ENCODE results near the gene AGPAT2.
A peak's percentile ranks its signal among the peaks of the same experiment; 100 is the strongest.

The AGPAT2 gene

GRCh38 chr9:136686794-136687711 is at the start of gene AGPAT2:
TSS of gene AGPAT2 (minus strand) at chr9:136687457. CDS start at chr9:136687357, 100 bp downstream.
- DNase-seq (ENCODE audit: low spot score) = peak; percentile 58

DNA sequence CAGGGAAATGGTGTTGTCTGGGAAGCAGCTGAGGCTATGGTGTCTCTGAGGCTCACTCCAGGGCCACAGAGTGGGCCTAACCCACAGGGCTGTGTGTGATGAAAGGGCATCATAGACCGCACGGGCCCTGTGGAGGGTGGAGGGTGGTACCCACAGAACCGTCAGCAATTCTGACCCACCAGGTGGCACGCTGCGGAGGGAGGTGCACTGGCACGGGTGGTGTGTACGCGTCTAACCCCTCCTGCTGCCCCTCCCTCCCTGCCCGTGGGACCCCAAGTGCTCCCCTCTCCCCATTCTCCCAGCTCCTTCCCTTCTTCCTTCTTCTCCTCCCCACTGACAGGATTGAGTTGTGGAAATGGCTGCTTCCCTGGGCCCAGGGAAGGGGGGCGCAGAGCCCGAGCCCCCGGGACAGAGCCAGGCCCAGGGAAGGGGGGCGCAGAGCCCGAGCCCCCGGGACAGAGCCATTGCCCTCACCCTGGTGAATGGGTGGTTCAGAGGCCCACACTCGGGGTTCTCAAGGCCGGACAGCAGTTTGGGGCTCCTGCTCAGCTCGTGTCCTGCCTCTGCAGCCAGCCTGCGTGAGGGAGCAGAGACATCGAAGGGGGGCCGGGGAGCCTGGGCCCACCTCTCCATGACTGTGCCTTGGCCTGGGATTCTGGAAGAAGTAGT is 48.7 kb upstream of the AGPAT2 start:
- DNase-seq (ENCODE audit: low spot score) = no peak

DNA sequence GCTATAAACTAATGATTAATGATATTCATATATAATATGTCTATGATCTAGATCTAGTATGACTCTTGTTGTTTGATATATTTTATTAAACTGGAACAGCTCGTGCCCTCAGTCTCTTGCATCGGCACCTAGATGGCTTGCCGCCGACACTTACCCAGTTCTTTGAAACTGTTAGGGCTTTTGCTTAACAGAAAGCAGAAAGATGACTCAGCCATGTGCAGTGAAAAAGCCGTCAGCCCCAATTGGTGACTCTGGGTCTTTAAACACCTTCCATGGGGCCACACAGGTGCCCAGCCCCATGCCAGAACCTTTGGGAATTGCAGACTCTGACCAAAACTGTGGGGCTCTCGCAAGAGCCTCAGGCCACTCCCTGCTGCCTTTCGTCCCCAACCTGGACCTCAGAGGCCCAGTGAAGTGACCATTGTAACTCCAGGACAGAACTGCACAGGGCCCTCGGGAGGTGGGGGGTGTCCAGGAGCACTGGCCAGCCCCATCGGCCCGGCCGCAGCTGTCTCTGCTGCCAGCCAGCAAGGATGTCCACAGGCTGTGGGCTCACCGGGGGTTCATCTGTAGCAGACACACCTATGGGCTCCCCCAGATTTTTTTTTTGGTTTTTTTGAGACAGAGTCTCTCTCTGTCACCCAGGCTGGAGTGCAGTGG is 47.7 kb upstream of the AGPAT2 start:
- DNase-seq (ENCODE audit: low spot score) = no peak

- no peak for DNase-seq (ENCODE audit: low spot score)
Measured at GRCh38 chr9:136733611-136734010, 46.4 kb upstream of the AGPAT2 start.

DNA sequence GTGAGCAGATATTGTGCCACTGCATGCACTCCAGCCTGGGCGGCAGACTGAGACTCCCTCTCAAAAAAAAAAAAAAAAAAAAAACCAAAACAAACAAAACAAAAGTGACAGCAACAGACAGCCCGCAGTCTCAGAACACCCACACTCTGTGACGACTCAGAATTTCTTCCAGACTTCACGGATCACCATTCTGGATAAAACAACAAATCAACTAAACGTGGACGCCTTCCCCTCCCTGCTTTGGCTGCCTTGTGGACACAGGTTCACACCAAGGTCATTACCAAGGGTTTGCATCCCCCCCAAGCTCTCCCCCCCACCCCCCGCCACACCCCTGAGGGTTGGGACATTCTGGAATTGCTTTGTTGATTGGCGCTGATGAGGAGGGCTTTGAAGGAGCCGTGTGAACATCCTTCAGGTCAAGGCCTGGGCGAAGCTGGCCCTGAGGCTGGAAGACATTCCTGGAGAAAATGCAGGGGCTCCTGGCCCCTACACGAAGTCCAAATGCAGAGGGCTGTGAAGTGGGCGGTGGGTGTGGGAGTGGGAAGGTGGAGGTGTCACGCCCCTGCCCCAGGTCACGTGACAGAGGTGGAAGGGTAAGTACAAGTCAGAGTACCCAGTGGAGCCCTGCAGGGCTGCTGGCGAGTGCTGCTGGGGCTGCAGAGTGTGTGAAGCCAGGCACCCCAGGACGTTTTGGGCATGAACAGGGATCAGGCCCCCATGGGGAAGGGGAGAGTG is 45.4 kb upstream of the AGPAT2 start:
- DNase-seq (ENCODE audit: low spot score) = no peak

- no peak for DNase-seq (ENCODE audit: low spot score)
Measured at GRCh38 chr9:136729926-136730325, 42.7 kb upstream of the AGPAT2 start.

DNA sequence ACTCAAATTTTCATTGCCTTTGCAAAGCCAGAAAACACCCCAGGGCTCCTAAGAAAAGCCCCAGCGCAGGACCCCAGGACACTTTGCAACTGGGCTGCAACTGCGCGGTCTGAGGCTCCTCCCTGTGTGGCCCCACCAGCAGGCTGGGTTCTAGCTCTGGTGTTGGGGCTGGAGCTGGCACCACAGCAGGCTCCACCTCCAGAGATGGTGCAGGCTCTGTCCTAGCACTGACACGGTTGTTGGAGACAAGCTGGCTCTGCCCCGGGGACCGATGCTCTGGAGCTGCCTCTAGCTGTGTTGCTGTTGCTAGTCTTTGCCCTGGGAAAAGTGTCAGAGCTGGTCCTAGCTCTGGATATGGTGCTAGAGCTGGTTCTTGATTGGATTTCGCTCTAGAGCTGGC is 41.9 kb upstream of the AGPAT2 start:
- DNase-seq (ENCODE audit: low spot score) = no peak

DNA sequence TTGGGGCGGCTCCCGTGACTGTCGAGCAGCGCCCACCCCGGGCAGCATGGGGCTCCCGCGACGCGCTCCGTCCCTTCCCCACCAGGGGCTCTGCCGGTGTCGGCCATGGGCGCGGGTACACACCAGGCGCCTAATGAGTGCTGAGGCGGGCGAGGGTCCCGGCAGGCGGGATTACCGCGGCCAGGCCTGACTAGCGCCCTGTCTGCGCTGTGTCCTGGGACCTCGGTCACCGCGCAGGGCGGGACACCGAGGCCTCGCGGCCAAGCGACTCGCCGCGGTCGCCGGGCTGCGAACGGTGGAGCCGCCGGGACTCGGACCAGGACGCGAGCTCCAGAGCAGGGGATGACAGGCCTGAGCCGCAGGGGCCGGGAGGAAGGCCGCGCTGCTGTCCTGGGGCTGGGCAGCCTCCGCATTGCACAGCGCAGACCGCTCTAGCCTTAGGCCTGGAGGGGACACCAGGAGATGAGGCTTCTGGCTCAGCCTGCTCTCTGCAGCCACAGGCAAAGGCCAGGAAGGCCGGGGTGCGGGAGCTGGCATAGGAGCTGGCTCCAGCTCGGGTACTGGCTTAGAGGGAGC is 41.4 kb upstream of the AGPAT2 start:
- no peak for DNase-seq (ENCODE audit: low spot score)

- DNase-seq (ENCODE audit: low spot score) = peak; percentile 93
Measured at GRCh38 chr9:136728080-136728547, 40.9 kb upstream of the AGPAT2 start.

DNA sequence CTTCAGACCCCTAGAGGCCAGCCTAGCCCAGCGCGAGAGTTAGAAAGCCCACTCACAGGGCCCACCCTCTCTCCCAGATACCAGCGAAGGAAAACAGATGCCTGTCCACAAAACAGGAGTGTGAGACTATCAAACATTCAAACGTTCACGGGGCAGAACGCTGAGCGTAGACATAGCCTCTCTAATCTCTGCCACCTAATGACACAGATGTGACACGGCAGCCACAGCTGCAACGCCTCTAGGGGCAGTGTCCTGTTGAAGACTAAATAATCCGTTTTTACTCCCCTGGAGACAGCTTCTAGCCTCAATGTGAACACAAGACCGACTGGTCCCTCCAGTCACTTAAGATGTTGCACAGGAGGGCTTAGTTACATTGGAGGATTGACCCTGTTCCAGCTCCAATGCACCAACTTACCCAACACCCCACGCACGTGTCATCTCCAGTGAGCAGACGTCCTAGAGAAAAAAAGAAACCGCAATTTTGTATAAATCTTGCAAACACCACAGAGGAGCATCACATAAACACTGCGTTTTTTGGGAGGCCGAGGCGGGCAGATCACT is 39.5 kb upstream of the AGPAT2 start:
- DNase-seq (ENCODE audit: low spot score) = peak; percentile 55

DNA sequence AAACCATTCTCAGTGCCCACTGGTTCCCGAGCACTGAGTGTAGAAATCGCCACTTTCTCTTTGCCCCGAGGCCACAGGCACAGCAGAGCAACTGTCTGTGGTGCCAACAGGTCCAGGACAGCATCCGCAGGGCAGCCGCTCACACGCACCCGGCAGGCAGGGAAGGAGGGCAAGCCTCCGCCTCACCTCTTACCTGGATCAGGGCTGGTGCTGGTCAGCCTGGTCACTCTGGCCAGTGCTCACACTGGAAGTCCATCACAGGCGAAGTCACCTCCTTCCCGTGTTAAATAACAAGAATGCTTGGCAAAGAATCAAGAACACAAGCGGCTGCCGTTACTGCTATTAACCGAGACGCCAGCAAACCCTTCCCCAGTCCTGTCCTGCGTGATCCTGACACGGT is 38.9 kb upstream of the AGPAT2 start:
- no peak for DNase-seq (ENCODE audit: low spot score)

- DNase-seq (ENCODE audit: low spot score) = no peak
Measured at GRCh38 chr9:136725612-136726011, 38.4 kb upstream of the AGPAT2 start.

- DNase-seq (ENCODE audit: low spot score) = no peak
Measured at GRCh38 chr9:136724772-136725171, 37.5 kb upstream of the AGPAT2 start.

DNA sequence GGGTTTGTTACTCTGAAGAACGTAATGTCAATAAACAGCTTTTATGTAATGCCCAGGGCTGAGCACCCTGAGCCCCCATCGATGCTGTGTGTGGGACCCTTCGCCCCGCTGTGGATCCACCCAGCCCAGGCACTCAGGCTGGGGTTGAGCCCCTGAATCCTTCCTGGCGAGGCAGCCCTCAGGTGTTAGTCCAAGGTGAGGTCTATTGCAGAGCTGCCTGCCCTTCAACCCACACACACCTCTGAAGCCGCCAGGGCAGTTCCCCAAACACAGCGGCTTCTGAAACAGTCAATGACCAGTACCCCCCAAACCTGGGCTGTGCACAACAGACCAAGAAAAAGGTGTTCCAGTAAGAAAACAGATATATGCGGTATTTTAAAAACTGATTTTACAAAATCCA is 36.7 kb upstream of the AGPAT2 start:
- no peak for DNase-seq (ENCODE audit: low spot score)

DNA sequence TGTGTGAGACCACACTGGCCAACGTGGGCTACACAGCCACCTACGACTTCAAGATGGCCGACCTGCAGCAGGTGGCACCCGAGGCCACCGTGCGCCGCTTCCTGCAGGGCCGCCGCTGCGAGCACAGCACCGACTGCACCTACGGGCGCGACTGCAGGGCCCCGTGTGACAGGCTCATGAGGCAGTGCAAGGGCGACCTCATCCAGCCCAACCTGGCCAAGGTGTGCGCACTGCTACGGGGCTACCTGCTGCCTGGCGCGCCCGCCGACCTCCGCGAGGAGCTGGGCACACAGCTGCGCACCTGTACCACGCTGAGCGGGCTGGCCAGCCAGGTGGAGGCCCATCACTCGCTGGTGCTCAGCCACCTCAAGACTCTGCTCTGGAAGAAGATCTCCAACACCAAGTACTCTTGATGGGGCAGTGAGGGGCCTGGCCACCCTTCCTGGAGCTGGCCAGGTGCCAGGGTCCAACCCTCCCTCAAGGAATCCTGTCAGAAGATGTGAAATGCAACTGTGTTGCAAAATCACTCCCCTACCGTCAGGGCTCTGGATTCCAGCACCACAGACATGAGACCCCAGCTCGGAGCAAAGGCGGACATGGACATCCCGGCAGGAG is 36.2 kb upstream of the AGPAT2 start:
- no peak for DNase-seq (ENCODE audit: low spot score)

- no peak for DNase-seq (ENCODE audit: low spot score)
Measured at GRCh38 chr9:136722969-136723356, 35.7 kb upstream of the AGPAT2 start.

DNA sequence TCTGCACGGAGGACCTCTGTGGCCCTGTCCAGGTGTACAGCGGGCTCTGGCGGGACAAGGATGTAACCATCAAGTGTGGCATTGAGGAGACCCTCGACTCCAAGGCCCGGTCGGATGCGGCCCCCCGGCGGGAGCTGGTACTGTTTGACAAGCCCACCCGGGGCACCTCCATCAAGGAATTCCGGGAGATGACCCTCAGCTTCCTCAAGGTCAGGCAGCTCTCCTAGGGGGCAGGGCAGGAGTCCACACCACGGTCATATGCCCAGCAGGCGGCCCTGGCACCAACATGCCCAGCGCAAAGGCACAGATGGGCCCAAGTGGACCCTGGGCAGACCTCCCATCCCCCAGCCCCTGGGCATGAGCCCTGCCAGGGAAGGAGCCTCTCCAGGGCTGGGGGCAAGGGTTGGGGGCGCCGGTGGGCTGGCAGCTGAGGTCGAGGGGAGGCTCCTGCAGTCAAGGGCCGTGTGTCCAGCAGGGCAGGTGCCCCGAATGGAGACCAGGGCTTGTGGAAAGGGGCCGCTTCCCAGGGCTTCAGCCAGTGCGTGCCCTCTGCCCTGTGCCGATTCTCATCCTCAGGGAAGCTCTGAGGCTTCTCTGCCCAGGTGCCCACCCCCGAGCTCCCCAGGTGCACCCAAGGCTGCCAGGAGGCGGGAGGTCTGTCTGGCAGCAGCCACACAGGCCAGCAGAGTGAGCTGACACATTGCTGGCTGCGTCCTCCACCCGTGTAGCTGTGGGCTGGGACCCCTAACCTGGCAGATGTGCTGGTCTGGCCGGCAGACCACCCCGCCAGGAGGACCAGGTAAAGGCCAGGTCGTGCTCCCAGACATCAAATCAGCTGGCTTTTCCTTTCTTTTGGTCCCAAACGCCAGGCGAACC is 35.1 kb upstream of the AGPAT2 start:
- DNase-seq (ENCODE audit: low spot score) = no peak

DNA sequence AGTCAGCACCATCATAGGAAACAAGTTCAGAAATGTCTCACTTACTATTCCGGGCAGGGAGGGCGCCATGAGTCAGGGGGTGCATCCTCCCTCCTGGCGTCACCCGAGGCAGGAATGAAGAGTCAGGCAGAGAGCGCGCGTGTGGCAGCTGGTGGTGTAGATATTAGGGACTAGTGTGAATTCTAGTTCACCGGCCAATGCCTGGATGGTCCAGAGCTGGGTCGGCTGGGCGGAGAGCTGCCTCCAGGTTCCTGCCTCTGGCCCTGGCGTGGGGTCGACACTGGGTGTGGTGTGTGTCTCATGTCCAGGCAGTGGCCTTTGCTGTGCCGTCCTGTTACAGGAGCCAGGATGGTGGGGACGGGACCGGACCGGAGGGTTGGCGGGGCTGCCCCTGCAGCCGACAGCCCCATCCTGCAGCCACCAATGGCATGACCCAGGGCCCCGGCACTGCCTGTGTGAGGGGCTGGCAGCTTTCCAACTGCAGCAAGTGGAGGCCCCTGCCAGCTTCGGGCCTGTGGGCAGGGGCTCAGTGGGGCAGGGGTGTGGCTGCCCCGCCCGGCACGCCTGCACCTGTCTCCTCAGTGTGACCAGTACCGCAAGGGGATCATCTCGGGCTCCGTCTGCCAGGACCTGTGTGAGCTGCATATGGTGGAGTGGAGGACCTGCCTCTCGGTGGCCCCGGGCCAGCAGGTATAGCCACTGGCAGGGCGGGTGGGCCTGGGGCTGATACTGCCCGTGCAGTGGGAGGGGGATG is 34.3 kb upstream of the AGPAT2 start:
- DNase-seq (ENCODE audit: low spot score) = no peak

DNA sequence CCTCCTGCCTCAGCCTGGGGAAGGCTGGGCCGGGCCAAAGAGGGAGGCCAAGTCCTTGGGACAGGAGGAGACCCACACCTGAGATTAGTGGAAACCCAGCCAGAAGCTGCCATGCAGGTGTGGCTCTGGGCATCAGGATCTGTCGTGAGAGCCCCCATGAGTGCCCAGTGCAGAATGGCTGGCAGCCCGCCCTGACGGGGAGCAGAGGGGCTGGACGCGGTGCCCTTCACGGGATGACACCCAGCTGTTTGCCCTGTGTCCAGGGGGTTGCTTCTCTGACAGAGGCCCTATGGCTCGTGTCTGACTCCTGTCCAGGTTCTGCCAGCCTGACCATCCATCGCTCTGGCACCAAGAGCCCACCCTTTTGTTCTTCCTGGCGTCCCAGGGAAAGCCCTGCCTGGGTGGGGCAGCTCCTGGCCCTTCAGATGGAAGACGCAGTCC is 33.7 kb upstream of the AGPAT2 start:
- no peak for DNase-seq (ENCODE audit: low spot score)
